ENCODE measurements around the gene KBTBD3. TPM values are rescaled to one million over a fixed set of nuclear protein-coding genes. Genes with fewer than 3 reads are reported as not detected.

The KBTBD3 gene
- total and polyA plus RNA-seq, 9 donors = 4.2 to 11.9 (median 8.2) TPM

- Histone ChIP-seq H3K27me3 (no peaks in the 10 kb centered on the region), H3K36me3 (no peaks in the 10 kb centered on the region), H3K4me3 (no peak overlapping the region), H3K27ac (no peak overlapping the region), H3K9me3 (no peaks in the 10 kb centered on the region), H3K4me1 (ENCODE audit: insufficient read depth) (peaks cover 3% of the 10 kb centered on the region)
- TF ChIP-seq EP300 (IDR thresholded peaks at IDR 0.05) (no peak), CTCF (IDR thresholded peaks at IDR 0.05) (no peak), POLR2A (IDR thresholded peaks at IDR 0.05) (no peak)
- no peak for DNase-seq
- intact Hi-C loops (cut with DNase I) = no loop called here
Observed at GRCh38 chr11:106082096-106082495, 4.9 kb upstream of the KBTBD3 start.

- H3K27me3 ChIP-seq = no peaks in the 10 kb centered on the region
- peak within 1 kb of the TSS; percentile 69 for H3K4me3 ChIP-seq
- peak within 1 kb of the TSS; percentile 88 to 94 for H3K27ac ChIP-seq
- intact Hi-C loops (cut with DNase I) = loop anchor here in 2 of 4 donors (5.0 kb wide), 1 partner anchor 56 kb away; the partner anchor contains the start of gene MSANTD4 (in 2 of the 2)
- WGBS, 3 donors = 0 to 1% (median 0%) methylated on average over 47 to 55 of the region's 55 CpGs
- no peaks in the 10 kb centered on the region for H3K9me3 ChIP-seq
- TF ChIP-seq EP300 (IDR thresholded peaks at IDR 0.05) (no peak), CTCF (IDR thresholded peaks at IDR 0.05) (no peak), POLR2A (IDR thresholded peaks at IDR 0.05) (peak; percentile 36)
- peak in 3 of 5 donors; percentile 19 to 34 (median 33) for DNase-seq
- H3K4me1 ChIP-seq (ENCODE audit: insufficient read depth) = peaks cover 3% of the 10 kb centered on the region
- no peaks in the 10 kb centered on the region for H3K36me3 ChIP-seq
Observed at GRCh38 chr11:106077609-106078455, 685 bp upstream of the KBTBD3 start, which contains the start of gene AASDHPPT. TSS of gene AASDHPPT (plus strand) at chr11:106077662. CDS start at chr11:106077711, 49 bp downstream.

GRCh38 chr11:106076171-106076918 lies 802 bp downstream of the KBTBD3 start:
- intact Hi-C loops (cut with DNase I) = loop anchor here in 2 of 4 donors (5.0 kb wide), 1 partner anchor 54 kb away; the partner anchor contains the start of gene MSANTD4 (in 2 of the 2)
- WGBS, 3 donors = 12 to 15% (median 14%) methylated on average over 19 of the region's 19 CpGs
- Histone ChIP-seq H3K36me3 (no peaks in the 10 kb centered on the region), H3K4me3 (peak overlapping the region; percentile 69), H3K27ac (peak overlapping the region; percentile 88 to 94), H3K4me1 (ENCODE audit: insufficient read depth) (peaks cover 1% of the 10 kb centered on the region), H3K9me3 (no peaks in the 10 kb centered on the region), H3K27me3 (no peaks in the 10 kb centered on the region)
- TF ChIP-seq EP300 (IDR thresholded peaks at IDR 0.05) = no peak
- DNase-seq = peak in 1 of 5 donors; percentile 22

GRCh38 chr11:106072804-106073203 lies 4.3 kb downstream of the KBTBD3 start:
- WGBS, 3 donors = 93 to 97% (median 94%) methylated on average over 1 of the region's 1 CpG
- Histone ChIP-seq H3K27ac (no peak overlapping the region), H3K9me3 (no peaks in the 10 kb centered on the region), H3K4me3 (no peak overlapping the region), H3K36me3 (no peaks in the 10 kb centered on the region), H3K4me1 (ENCODE audit: insufficient read depth) (no peaks in the 10 kb centered on the region), H3K27me3 (no peaks in the 10 kb centered on the region)
- no peak for DNase-seq
- no peak for TF ChIP-seq EP300 (IDR thresholded peaks at IDR 0.05)
- no peak for TF ChIP-seq CTCF (IDR thresholded peaks at IDR 0.05)
- intact Hi-C loops (cut with DNase I) = no loop called here

Measured in ovary (tissue), 9 donors.